Vagina (tissue), 2 donors: Measurements from ENCODE around the gene IST1. TPM values are rescaled to one million over a fixed set of nuclear protein-coding genes. Genes with fewer than 3 reads are reported as not detected.
A peak's percentile ranks its signal among the peaks of the same experiment; 100 is the strongest.

ENCODE experiments used
- DNase-seq, 2 donors: peaks; one replicate each; pipeline ENCODE4 v3.0.0-alpha.2; 2017; ENCODE audit errors: extremely low spot score in 2 of 2
- H3K27ac ChIP-seq: fragments of 200-600 bp; sonication (generic); one replicate; pipeline ENCODE4 v1.5.1; 2019
- H3K27me3 ChIP-seq: fragments of 200-600 bp; sonication (generic); one replicate; pipeline ENCODE4 v1.5.1; 2019
- H3K36me3 ChIP-seq, 2 donors: fragments of 200-600 bp; sonication (generic); one replicate each; pipeline ENCODE4 v1.5.1; 2017 to 2019
- H3K4me1 ChIP-seq: fragments of 200-600 bp; sonication (generic); one replicate; pipeline ENCODE4 v1.5.1; 2019
- H3K4me3 ChIP-seq, 2 donors: fragments of 200-600 bp; sonication (generic); 1 replicate in 1 of 2; 2 replicates in 1 of 2; pipeline ENCODE4 v1.5.1; 2016 to 2019
- H3K9me3 ChIP-seq: fragments of 200-600 bp; sonication (generic); one replicate; pipeline ENCODE4 v1.5.1; 2019
- CTCF ChIP-seq, 3 experiments: fragments of 450-650 bp in 2 of 3; fragments of 200-600 bp in 1 of 3; sonication (generic) in 1 of 3; IDR thresholded peaks; one replicate each; pipeline ENCODE4 v1.5.1; 2017 to 2019; ENCODE audit warnings: antibody characterized with exemption in 3 of 3, mild to moderate bottlenecking in 2 of 3, moderate library complexity in 2 of 3
- POLR2A ChIP-seq, 2 donors: fragments of 450-650 bp; IDR thresholded peaks; one replicate each; pipeline ENCODE4 v1.6.1; 2017; ENCODE audit warnings: antibody characterized with exemption in 2 of 2, mild to moderate bottlenecking in 2 of 2, moderate library complexity in 2 of 2
- POLR2AphosphoS5 ChIP-seq, 2 donors: sonication (generic); formaldehyde crosslinking; IDR thresholded peaks; one replicate each; pipeline ENCODE4 v1.9.0; 2017; ENCODE audit warnings: antibody characterized with exemption in 2 of 2, mild to moderate bottlenecking in 2 of 2, low read depth in 1 of 2; ENCODE audit not compliant: insufficient read depth in 1 of 2
- intact Hi-C: fragments of 100-400 bp; cut with DNase I; formaldehyde crosslinking; loops from one replicate; pipeline ENCODE4 v1.15.1; 2023
- total RNA-seq: library from RNA; depleted of rRNA; stranded (reverse); fragments of >200 nt; gene quantifications from one replicate; pipeline ENCODE4 v1.2.3, GENCODE V29; 2016

IST1 gene
- total RNA-seq, 1 donor from 2014 or later: 159 TPM

GRCh38 chr16:71848622-71849021, 46.7 kb upstream of the IST1 start:
- Histone ChIP-seq H3K4me3 (no peak overlapping the region), H3K9me3 (no peaks in the 10 kb centered on the region), H3K27me3 (no peaks in the 10 kb centered on the region), H3K4me1 (peaks cover 16% of the 10 kb centered on the region), H3K27ac (no peak overlapping the region), H3K36me3 (peaks cover 0 to 26% of the 10 kb centered on the region in 2 donors)
- intact Hi-C loops: no loop called here
- DNase-seq: no peak
- TF ChIP-seq POLR2A (IDR thresholded peaks at IDR 0.05): no peak
- no peak for TF ChIP-seq POLR2AphosphoS5 (IDR thresholded peaks at IDR 0.05; ENCODE audit: insufficient read depth in 1 of 2, low read depth in 1 of 2)
- no peak for TF ChIP-seq CTCF (IDR thresholded peaks at IDR 0.05)

DNA sequence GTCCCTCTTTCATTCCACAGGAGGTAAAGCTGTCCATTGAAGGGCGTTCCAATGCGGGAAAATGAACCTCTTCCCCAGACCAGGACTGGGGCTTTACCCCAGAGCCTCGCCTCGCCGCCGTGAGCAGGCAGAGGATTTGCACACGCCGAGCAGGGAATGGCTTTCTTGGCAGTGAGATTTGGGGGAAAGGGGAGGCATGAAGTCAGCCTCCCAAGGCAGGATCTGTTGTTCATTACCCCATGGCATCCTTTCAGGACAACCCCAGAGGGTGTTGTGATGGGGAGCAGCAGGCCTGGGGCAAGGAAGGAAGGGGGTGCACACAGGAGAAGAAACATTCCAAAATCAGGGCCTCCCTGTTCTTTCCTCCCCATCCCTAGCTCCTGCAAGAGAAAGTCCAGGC, 43.6 kb upstream of the IST1 start:
- Histone ChIP-seq H3K4me1 (peaks cover 11% of the 10 kb centered on the region), H3K27me3 (no peaks in the 10 kb centered on the region), H3K36me3 (peaks cover 0 to 30% of the 10 kb centered on the region in 2 donors), H3K27ac (peak overlapping the region; percentile 46), H3K4me3 (no peak overlapping the region), H3K9me3 (no peaks in the 10 kb centered on the region)
- no peak for DNase-seq
- TF ChIP-seq POLR2A (IDR thresholded peaks at IDR 0.05) (no peak), CTCF (IDR thresholded peaks at IDR 0.05) (no peak), POLR2AphosphoS5 (IDR thresholded peaks at IDR 0.05; ENCODE audit: insufficient read depth in 1 of 2, low read depth in 1 of 2) (peak in 1 of 2 donors; percentile 21)
- intact Hi-C loops: no loop called here

- Histone ChIP-seq H3K27me3 (no peaks in the 10 kb centered on the region), H3K27ac (peak overlapping the region; percentile 46), H3K4me1 (peaks cover 7% of the 10 kb centered on the region), H3K36me3 (peaks cover 0 to 30% of the 10 kb centered on the region in 2 donors), H3K9me3 (no peaks in the 10 kb centered on the region), H3K4me3 (no peak overlapping the region)
- DNase-seq: no peak
- intact Hi-C loops: no loop called here
- TF ChIP-seq CTCF (IDR thresholded peaks at IDR 0.05) (no peak), POLR2A (IDR thresholded peaks at IDR 0.05) (no peak), POLR2AphosphoS5 (IDR thresholded peaks at IDR 0.05; ENCODE audit: insufficient read depth in 1 of 2, low read depth in 1 of 2) (no peak)
Observed at GRCh38 chr16:71852158-71852557, 43.2 kb upstream of the IST1 start.

GRCh38 chr16:71852561-71852960, 42.8 kb upstream of the IST1 start:
- no peak for DNase-seq
- Histone ChIP-seq H3K27me3 (no peaks in the 10 kb centered on the region), H3K36me3 (peaks cover 0 to 30% of the 10 kb centered on the region in 2 donors), H3K4me1 (peaks cover 6% of the 10 kb centered on the region), H3K27ac (peak overlapping the region; percentile 46), H3K4me3 (no peak overlapping the region), H3K9me3 (no peaks in the 10 kb centered on the region)
- TF ChIP-seq CTCF (IDR thresholded peaks at IDR 0.05) (no peak), POLR2A (IDR thresholded peaks at IDR 0.05) (no peak), POLR2AphosphoS5 (IDR thresholded peaks at IDR 0.05; ENCODE audit: insufficient read depth in 1 of 2, low read depth in 1 of 2) (no peak)
- intact Hi-C loops: no loop called here

- no peak for DNase-seq
- Histone ChIP-seq H3K4me1 (peaks cover 6% of the 10 kb centered on the region), H3K9me3 (no peaks in the 10 kb centered on the region), H3K27ac (no peak overlapping the region), H3K36me3 (peaks cover 0 to 30% of the 10 kb centered on the region in 2 donors), H3K4me3 (no peak overlapping the region), H3K27me3 (no peaks in the 10 kb centered on the region)
- intact Hi-C loops: no loop called here
- TF ChIP-seq POLR2AphosphoS5 (IDR thresholded peaks at IDR 0.05; ENCODE audit: insufficient read depth in 1 of 2, low read depth in 1 of 2) (no peak), CTCF (IDR thresholded peaks at IDR 0.05) (no peak), POLR2A (IDR thresholded peaks at IDR 0.05) (no peak)
Observed at GRCh38 chr16:71853413-71853812, 41.9 kb upstream of the IST1 start.
